Brain microvascular endothelial cell (primary cell): ENCODE results near the gene HSBP1L1.
"Not testable (repeated sequence)": the region's sequence is repeated elsewhere in the genome, so short reads cannot be mapped to it uniquely, and the experiment has no call there.

Experiments
- DNase-seq: peaks from one replicate; pipeline ENCODE4 v3.0.0-alpha.2; 2020
- H3K27ac ChIP-seq: fragments of 250-450 bp; sonication (Bioruptor Pico); 2 replicates; pipeline ENCODE4 v1.5.1; 2020; ENCODE audit warnings: mild to moderate bottlenecking, moderate library complexity
- H3K27me3 ChIP-seq: fragments of 250-450 bp; sonication (Bioruptor Pico); replicated peaks from 2 replicates; pipeline ENCODE4 v1.5.1; 2020; ENCODE audit warnings: mild to moderate bottlenecking
- H3K36me3 ChIP-seq: fragments of 250-450 bp; sonication (Bioruptor Pico); replicated peaks from 2 replicates; pipeline ENCODE4 v1.5.1; 2020; ENCODE audit warnings: mild to moderate bottlenecking
- H3K4me3 ChIP-seq: 2 replicates; pipeline ENCODE4 v1.5.1; 2011; ENCODE audit warnings: low read depth, mild to moderate bottlenecking, control low read depth, low read length, moderate library complexity
- CTCF ChIP-seq: IDR thresholded peaks from 2 replicates; pipeline ENCODE4 v1.5.1; 2011; ENCODE audit warnings: low read depth, mild to moderate bottlenecking, moderate library complexity, low read length, control low read depth, inconsistent platforms; ENCODE audit errors: missing control alignments
- in situ Hi-C: cut with HindIII; loops from 2 replicates; pipeline ENCODE4 v1.10.0; 2017; ENCODE audit warnings: low sequenced_read_pairs, low pct_ligation_motif_present

HSBP1L1 gene

GRCh38 chr18:79953971-79954651, 10.3 kb upstream of the HSBP1L1 start:
- in situ Hi-C loops: no loop called here
- no peaks in the 10 kb centered on the region for H3K36me3 ChIP-seq
- no peak overlapping the region for H3K4me3 ChIP-seq
- no peak overlapping the region for H3K27ac ChIP-seq
- no peak for TF ChIP-seq CTCF
- H3K27me3 ChIP-seq: no peaks in the 10 kb centered on the region
- no peak for DNase-seq

GRCh38 chr18:79954791-79955190, 9.7 kb upstream of the HSBP1L1 start:
- no peak overlapping the region for H3K4me3 ChIP-seq
- in situ Hi-C loops: no loop called here
- DNase-seq: no peak
- H3K36me3 ChIP-seq: no peaks in the 10 kb centered on the region
- H3K27ac ChIP-seq: no peak overlapping the region
- no peak for TF ChIP-seq CTCF
- no peaks in the 10 kb centered on the region for H3K27me3 ChIP-seq

- no peak for TF ChIP-seq CTCF
- Histone ChIP-seq H3K4me3 (no peak overlapping the region), H3K36me3 (no peaks in the 10 kb centered on the region), H3K27me3 (no peaks in the 10 kb centered on the region), H3K27ac (no peak overlapping the region)
- no peak for DNase-seq
- in situ Hi-C loops: no loop called here
These were observed 9.0 kb upstream of the HSBP1L1 start for GRCh38 chr18:79955302-79956075.

- H3K36me3 ChIP-seq: no peaks in the 10 kb centered on the region
- TF ChIP-seq CTCF: no peak
- in situ Hi-C loops: no loop called here
- H3K4me3 ChIP-seq: no peak overlapping the region
- DNase-seq: no peak
- H3K27ac ChIP-seq: no peak overlapping the region
- H3K27me3 ChIP-seq: no peaks in the 10 kb centered on the region
These were observed 8.2 kb upstream of the HSBP1L1 start for GRCh38 chr18:79956276-79956675.

GRCh38 chr18:79958981-79959380, 5.5 kb upstream of the HSBP1L1 start:
- DNase-seq: no peak
- in situ Hi-C loops: no loop called here

GRCh38 chr18:79960161-79960801, 4.2 kb upstream of the HSBP1L1 start:
- in situ Hi-C loops, H3K4me3 ChIP-seq, H3K27ac ChIP-seq: not testable (repeated sequence)

More at GRCh38 chr18:79958981-79959380, 5.5 kb upstream of the HSBP1L1 start:
- H3K27me3 ChIP-seq: no peaks in the 10 kb centered on the region
- H3K4me3 ChIP-seq: no peak overlapping the region
- H3K36me3 ChIP-seq: no peaks in the 10 kb centered on the region
- no peak for TF ChIP-seq CTCF
- no peak overlapping the region for H3K27ac ChIP-seq

More at GRCh38 chr18:79960161-79960801, 4.2 kb upstream of the HSBP1L1 start:
- not testable (repeated sequence) for H3K27me3 ChIP-seq, DNase-seq, H3K36me3 ChIP-seq
